ENCODE data around the gene SDR42E1.
"Not testable (repeated sequence)": the region's sequence is repeated elsewhere in the genome, so short reads cannot be mapped to it uniquely, and the experiment has no call there.

Gene SDR42E1

GRCh38 chr16:81997738-81998137 lies 13.5 kb downstream of the SDR42E1 start:
- no peak for DNase-seq

GRCh38 chr16:81996664-81997509 lies 14.4 kb downstream of the SDR42E1 start:
- no peak for DNase-seq

DNA sequence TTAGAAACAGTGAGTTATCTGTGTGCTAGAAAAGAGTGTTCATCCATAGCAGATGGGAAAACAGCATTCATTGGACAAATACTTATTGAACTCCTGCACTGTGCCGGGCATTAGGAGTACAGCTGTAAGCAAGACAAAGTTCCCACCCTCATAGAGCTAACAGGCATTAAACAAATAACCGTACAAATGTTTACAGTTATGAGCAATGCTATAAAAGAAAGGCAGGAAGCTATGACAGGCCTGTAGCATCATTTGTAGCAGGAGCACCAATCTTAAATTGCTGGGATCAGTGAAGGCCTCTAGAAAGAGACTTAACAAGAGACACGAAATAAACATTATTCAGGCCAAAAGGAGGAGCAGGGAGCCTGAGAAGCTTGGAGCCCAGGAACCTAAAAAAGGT lies 15.6 kb downstream of the SDR42E1 start:
- no peak for DNase-seq

DNA sequence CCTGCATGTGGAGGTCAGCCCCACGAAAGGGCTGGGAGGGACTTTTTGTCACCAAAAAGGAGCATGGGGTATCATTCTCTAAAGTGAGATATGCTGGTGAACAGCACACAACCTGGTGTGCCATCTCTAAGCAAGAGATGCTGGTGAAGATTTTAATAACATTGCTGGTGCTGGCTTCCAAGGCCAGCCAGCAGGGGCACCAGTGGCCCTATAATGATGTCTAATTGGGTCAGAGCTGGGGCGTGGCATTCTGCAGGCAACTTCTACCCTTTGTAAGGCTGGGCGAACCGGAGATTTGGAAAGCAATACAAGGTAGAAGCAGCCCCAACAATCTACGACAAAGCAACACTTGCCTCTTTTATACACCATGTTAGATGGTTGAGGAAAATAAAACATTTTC lies 16.8 kb downstream of the SDR42E1 start:
- DNase-seq = no peak

DNA sequence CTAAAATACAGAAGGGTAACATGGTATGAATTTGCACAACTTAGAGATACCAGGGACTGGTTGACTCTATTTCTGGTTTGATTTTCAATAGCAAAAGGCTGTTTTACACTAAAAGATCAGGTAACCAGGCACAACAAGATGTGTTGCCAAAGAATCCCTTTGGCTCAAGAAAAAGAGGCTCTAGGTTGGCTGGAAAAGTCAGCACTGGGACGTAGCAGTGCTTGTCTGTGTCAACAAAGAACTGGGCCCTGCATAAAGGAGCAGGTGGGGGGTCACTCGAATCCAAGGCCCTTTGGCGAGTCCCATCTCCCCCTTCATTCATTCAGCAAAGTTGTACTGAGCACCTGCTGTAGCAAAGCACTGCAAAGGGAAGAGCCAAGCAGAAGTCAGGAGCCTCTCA lies 18.4 kb downstream of the SDR42E1 start:
- DNase-seq = no peak

GRCh38 chr16:81987706-81988105 lies 23.6 kb downstream of the SDR42E1 start:
- DNase-seq = no peak

- DNase-seq = no peak
Measured at GRCh38 chr16:81987121-81987520, 24.1 kb downstream of the SDR42E1 start.

DNA sequence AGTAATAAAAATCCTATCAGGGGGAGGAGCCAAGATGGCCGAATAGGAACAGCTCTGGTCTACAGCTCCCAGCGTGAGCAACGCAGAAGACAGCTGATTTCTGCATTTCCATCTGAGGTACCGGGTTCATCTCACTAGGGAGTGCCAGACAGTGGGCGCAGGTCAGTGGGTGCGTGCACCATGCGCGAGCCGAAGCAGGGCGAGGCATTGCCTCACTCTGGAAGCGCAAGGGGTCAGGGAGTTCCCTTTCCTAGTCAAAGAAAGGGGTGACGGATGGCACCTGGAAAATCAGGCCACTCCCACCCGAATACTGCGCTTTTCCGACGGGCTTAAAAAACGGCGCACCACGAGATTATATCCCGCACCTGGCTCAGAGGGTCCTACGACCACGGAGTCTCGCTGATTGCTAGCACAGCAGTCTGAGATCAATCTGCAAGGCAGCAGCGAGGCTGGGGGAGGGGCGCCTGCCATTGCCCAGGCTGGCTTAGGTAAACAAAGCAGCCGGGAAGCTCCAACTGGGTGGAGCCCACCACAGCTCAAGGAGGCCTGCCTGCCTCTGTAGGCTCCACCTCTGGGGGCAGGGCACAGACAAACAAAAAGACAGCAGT lies 33.8 kb downstream of the SDR42E1 start:
- DNase-seq = not testable (repeated sequence)

DNA sequence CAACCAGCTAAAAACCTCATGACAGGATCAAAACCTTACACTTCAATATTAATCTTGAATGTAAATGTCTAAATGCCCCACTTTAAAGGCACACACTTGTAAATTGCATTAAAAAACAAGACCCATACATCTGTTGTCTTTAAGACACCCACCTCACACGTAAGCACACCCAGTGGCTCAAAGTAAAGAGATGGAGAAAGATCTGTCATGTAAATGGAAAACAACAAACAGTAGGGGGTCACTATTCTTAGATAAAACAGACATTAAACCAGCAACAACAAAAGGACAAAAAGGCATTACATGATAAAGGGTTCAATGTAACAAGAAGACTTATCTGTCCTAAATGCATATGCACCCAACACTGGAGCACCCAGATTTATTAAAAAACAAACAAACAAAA lies 35.6 kb downstream of the SDR42E1 start:
- no peak for DNase-seq

DNA sequence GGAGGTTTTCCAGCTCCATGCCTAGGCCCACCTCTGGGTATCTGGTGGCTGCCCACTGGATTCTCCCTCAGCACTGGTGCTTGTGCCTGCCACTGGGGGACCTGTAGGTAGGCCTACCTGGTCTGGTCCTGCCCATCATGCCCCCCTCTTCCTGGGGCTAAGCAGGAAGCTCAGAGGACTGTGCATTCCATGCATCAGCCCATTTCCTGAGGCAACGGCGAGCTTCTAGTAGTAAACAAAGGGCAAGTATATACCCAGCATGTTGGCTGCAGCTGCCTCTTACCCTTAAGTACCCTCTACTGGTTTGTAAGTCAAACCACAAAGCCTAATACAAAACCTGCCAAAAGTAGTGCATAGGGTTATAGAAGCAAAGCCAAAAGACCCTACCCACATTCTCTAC lies 37.5 kb downstream of the SDR42E1 start:
- no peak for DNase-seq

DNA sequence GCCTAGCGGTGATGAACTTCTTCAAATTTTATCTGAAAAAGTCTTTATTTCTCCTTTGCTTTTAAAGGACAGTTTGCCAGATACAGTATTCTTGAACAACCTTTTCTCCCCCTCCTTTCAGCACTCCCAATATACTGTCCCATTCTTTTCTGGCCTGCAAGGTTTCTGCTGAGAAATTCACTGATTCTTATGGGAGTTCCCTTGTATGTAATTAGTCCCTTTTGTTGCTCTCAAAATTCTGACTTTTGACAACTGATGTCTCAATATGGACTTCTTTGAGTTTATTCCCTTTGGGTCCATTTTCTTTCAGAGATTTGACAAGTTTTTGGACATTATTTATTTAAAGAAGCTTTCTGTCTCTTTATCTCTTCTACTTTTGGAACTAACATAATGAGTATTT lies 39.4 kb downstream of the SDR42E1 start:
- no peak for DNase-seq

DNA sequence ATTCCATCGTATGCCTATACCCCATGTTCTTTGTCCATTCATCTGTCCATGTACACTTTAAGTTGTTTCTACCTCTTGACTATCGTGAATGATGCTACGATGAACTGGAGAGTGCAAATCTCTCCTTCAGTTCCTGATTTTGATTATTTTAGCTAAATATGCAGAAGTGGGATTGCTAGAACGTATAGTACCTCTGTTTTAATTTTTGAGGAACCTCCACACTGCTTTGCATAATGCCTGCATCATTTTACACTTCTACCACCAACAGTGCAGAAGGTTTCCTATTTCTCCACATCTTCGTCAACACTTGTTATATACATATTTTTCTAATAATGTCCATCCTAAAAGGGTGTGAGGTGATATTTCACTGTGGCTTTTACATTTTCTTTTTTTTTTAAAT lies 43.9 kb downstream of the SDR42E1 start:
- DNase-seq = no peak

- DNase-seq = no peak
Measured at GRCh38 chr16:81964808-81965207, 46.5 kb downstream of the SDR42E1 start.

DNA sequence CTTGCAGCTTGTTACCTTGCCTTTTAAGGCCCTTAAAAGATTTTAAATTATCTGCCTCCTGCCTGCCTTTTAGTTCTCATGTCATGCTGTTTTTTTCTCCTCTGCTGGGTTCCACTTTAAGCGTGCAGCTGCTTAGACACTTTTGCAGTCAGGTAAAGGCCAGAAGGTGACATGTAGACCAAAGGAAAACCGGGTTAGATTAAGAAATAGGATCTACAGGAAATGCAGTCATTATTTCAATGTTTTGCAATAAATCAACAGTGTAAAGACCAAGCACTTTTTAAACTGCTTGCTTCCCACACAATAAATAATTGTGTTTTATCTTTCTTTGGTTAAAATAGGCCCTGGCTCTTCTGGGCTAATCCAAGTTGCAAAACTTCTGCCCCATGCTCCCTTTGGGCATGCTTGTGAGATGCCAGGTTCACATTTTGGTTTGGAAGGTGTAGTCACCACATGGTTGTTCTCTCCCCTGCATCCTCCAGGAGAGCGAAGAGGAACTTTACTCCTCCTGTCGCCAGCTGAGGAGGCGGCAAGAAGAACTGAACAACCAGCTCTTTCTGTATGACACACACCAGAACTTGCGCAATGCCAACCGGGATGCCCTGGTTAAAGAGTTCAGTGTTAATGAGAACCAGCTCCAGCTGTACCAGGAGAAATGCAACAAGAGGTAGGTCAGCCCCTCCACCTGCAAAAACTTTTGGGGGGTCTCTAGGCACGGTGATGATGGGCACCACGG lies 54.9 kb downstream of the SDR42E1 start:
- DNase-seq = no peak

DNA sequence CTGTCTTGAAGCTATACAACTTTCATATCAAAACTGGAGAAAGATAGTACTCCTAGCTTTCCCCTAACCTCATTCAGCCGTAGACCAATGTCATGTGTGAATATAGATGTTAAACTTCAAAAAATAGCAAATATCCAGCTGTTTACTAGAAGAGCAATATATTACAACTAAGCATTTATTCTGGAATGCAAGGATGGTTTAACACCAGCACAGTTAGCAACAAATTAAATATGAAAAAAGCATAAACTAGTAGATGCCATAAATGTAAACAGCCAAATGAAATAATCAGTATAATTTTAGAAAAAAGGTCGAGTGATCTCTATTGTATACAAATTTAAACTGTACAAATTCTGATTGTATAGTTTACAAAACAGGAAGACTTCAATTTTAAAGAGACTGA lies 59.7 kb downstream of the SDR42E1 start:
- no peak for DNase-seq

DNA sequence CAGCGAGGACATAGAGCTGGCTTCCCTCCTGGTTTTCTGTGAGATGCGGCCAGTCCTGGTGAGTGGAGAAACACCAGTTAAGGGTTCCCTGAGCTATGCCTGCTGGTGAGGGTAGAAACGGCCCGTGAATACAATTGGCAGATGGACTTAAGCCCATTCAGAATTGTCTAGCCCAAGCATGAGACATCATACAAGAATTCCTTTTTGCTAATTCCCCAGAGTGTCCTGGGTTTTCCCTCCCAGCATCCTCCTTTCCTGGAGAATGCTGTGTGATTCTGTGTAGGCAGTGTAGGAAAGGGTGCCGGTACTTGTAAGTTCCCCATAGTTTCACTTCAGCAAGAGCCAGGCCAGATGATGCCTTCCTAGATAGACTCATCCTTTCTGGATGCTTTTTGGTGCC lies 65.1 kb downstream of the SDR42E1 start:
- no peak for DNase-seq

- DNase-seq = no peak
Measured at GRCh38 chr16:81945665-81946064, 65.6 kb downstream of the SDR42E1 start.

DNA sequence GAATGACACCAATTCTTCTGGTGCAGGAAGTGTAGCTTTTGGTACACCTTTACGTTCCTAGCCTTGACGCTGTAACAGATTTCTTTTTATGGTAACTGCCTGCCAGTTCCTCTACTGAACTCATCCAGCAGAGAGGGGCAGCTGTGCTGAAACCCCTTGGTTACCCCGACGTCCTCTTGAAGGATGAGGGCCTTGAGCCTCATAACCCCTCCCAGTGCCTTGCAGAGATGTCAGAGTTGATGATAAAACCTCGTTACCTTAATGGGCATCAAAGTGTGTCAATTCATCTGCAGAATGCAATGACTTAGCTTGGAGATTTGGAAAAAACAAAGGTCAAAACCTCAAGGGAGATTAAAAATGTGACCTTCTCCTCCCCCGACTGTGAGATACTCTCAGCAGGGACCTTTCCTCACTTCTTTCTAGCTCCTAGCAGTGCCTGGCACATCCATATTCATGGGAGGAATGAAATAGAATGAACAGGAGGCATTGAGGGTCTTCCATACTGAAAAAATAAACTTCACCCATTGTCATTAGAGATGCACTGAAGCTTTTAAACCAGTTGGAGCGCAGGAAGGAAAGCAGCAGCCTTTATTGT lies 69.2 kb downstream of the SDR42E1 start:
- no peak for DNase-seq

GRCh38 chr16:81940781-81941560 lies 70.3 kb downstream of the SDR42E1 start:
- DNase-seq = no peak

- no peak for DNase-seq
Measured at GRCh38 chr16:81939164-81940056, 71.9 kb downstream of the SDR42E1 start.

All from NCI-H187 treated with DMSO at 0.1 percent for 48 hours (cell line).